ENCODE data around the gene GRID2.

GRCh38 chr4:92580816-92581215 is 277.1 kb downstream of the GRID2 start:
- TF ChIP-seq CTCF (conservative IDR thresholded peaks at IDR 0.05; ENCODE audit: low read depth, low read length): no peak
- no peak for TF ChIP-seq POLR2A (IDR thresholded peaks at IDR 0.05; ENCODE audit: low read depth, low read length)
- no peak for TF ChIP-seq RCOR1 (IDR thresholded peaks at IDR 0.05; ENCODE audit: insufficient replicate concordance, low read length)
- no peak for TF ChIP-seq MAFK (IDR thresholded peaks at IDR 0.05; ENCODE audit: low read depth, low read length)
- TF ChIP-seq RFX5 (IDR thresholded peaks at IDR 0.05; ENCODE audit: low read depth, low read length): no peak
- no peak for TF ChIP-seq USF2 (IDR thresholded peaks at IDR 0.05; ENCODE audit: low read depth, low read length)
- no peak for TF ChIP-seq RAD21 (IDR thresholded peaks at IDR 0.05; ENCODE audit: low read length)
- no peak for TF ChIP-seq CHD1 (IDR thresholded peaks at IDR 0.05; ENCODE audit: low read depth, low read length)
- no peak for TF ChIP-seq MXI1 (IDR thresholded peaks at IDR 0.05; ENCODE audit: borderline replicate concordance, low read depth, low read length)
- no peak for TF ChIP-seq CEBPB (IDR thresholded peaks at IDR 0.05; ENCODE audit: low read depth, low read length)
